Testis (tissue), 3 donors: Measurements from ENCODE around the gene RSRC2. TPM values are rescaled to one million over a fixed set of nuclear protein-coding genes. Genes with fewer than 3 reads are reported as not detected.

Experiments
- DNase-seq: peaks from one replicate; pipeline ENCODE4 v3.0.0-alpha.2; 2019
- H3K27ac ChIP-seq, 2 donors: fragments of 200-600 bp; sonication (generic); one replicate each; pipeline ENCODE4 v1.5.1; 2019
- H3K27me3 ChIP-seq: fragments of 200-600 bp; sonication (generic); one replicate; pipeline ENCODE4 v1.5.1; 2019
- H3K36me3 ChIP-seq: fragments of 200-600 bp; sonication (generic); one replicate; pipeline ENCODE4 v1.5.1; 2017; ENCODE audit warnings: low read depth; ENCODE audit errors: missing control alignments
- H3K4me1 ChIP-seq: fragments of 200-600 bp; sonication (generic); one replicate; pipeline ENCODE4 v1.5.1; 2019
- H3K4me3 ChIP-seq, 2 donors: fragments of 200-600 bp; sonication (generic); one replicate each; pipeline ENCODE4 v1.5.1; 2017 to 2019
- H3K9me3 ChIP-seq: fragments of 200-600 bp; sonication (generic); one replicate; pipeline ENCODE4 v1.5.1; 2017
- POLR2A ChIP-seq: fragments of 450-650 bp; IDR thresholded peaks from one replicate; pipeline ENCODE4 v1.6.1; 2017; ENCODE audit warnings: antibody characterized with exemption, mild to moderate bottlenecking, moderate library complexity
- whole genome bisulfite sequencing, 2 donors: methylation state at CpG; one replicate each; pipeline ENCODE4 v1.1.5; 2018; 5-methylcytosine and 5-hydroxymethylcytosine counted together
- intact Hi-C: fragments of 100-400 bp; cut with DNase I; formaldehyde crosslinking; loops from one replicate; pipeline ENCODE4 v1.15.1; 2023; ENCODE audit warnings: low total_unique reads
- polyA plus RNA-seq: library from polyadenylated mRNA; stranded (reverse); fragments of 350-450 nt; fragmentation: Illumina TruSeq; extraction: RNeasy Lipid Tissue Mini Kit (QIAGEN cat#74804); gene quantifications from one replicate; pipeline ENCODE4 v1.2.3, GENCODE V29; 2014; ENCODE audit warnings: low read depth, low replicate concordance; ENCODE audit not compliant: insufficient read depth
- total RNA-seq, 2 donors: library from RNA; depleted of rRNA; stranded (reverse); fragments of >200 nt; gene quantifications; one replicate each; pipeline ENCODE4 v1.2.3, GENCODE V29; 2016
- TF ChIP-seq, protein P1 (sequence below), 3 experiments: fragments of 450-650 bp in 2 of 3; fragments of 200-600 bp in 1 of 3; sonication (generic) in 1 of 3; IDR thresholded peaks; one replicate each; pipeline ENCODE4 v1.5.1; 2016 to 2019; ENCODE audit warnings: antibody characterized with exemption in 3 of 3, mild to moderate bottlenecking in 2 of 3, moderate library complexity in 1 of 3

The RSRC2 gene
- total and polyA plus RNA-seq, 3 donors from 2014 or later, result 50.7 to 133 (median 93.1) TPM

DNA sequence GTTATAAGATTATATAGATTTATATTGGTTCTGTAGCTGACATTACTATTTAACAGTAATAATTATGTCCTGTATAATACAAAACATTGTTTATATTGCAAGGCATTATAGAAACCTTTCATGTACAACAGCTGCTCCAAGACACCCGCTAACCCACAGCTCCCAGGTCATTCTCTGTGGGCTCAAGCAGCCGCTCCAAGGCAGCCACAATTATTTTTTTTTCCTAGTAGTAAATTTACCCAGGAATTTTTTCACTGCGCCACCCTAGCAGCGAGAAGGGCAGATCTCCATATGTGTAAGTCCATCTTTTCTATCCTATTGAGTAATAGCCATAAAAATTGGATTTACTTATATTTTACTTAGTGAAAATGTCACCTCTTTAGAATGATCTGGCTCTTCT, 36.6 kb upstream of the RSRC2 start:
- no peaks in the 10 kb centered on the region for H3K27me3 ChIP-seq
- H3K4me1 ChIP-seq, result no peaks in the 10 kb centered on the region
- no peak for TF ChIP-seq POLR2A
- TF ChIP-seq, protein P1, sequence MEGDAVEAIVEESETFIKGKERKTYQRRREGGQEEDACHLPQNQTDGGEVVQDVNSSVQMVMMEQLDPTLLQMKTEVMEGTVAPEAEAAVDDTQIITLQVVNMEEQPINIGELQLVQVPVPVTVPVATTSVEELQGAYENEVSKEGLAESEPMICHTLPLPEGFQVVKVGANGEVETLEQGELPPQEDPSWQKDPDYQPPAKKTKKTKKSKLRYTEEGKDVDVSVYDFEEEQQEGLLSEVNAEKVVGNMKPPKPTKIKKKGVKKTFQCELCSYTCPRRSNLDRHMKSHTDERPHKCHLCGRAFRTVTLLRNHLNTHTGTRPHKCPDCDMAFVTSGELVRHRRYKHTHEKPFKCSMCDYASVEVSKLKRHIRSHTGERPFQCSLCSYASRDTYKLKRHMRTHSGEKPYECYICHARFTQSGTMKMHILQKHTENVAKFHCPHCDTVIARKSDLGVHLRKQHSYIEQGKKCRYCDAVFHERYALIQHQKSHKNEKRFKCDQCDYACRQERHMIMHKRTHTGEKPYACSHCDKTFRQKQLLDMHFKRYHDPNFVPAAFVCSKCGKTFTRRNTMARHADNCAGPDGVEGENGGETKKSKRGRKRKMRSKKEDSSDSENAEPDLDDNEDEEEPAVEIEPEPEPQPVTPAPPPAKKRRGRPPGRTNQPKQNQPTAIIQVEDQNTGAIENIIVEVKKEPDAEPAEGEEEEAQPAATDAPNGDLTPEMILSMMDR (IDR thresholded peaks at IDR 0.05), result no peak
- intact Hi-C loops, result no loop called here
- no peak overlapping the region for H3K27ac ChIP-seq
- H3K4me3 ChIP-seq, result no peak overlapping the region
- DNase-seq, result no peak
- no peaks in the 10 kb centered on the region for H3K36me3 ChIP-seq
- no peaks in the 10 kb centered on the region for H3K9me3 ChIP-seq
- 79 to 98% methylated on average over 4 of the region's 4 CpGs for WGBS, 2 donors

DNA sequence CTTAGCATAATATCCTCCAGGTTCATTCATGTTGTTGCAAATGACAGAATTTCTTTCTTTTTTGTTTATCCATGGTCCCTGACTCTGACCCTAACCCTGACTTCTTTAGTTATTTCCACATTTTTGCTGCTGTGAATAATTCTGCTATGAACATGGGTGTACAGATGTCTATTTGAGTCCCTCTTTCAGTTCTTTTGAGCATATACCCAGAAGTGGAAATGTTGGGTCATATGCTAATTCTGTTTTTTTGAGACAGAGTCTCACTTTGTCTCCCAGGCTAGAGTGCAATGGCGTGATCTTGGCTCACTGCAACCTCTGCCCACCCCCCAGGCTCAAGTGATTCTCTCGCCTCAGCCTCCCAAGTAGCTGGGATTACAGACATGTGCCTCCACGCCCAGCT, 33.4 kb upstream of the RSRC2 start:
- no peaks in the 10 kb centered on the region for H3K4me1 ChIP-seq
- H3K4me3 ChIP-seq, result no peak overlapping the region
- TF ChIP-seq, protein P1 (IDR thresholded peaks at IDR 0.05), result no peak
- no peak for TF ChIP-seq POLR2A
- DNase-seq, result no peak
- no peaks in the 10 kb centered on the region for H3K36me3 ChIP-seq
- H3K9me3 ChIP-seq, result no peaks in the 10 kb centered on the region
- H3K27ac ChIP-seq, result no peak overlapping the region
- H3K27me3 ChIP-seq, result no peaks in the 10 kb centered on the region
- WGBS, 2 donors, result 95 to 96% methylated on average over 3 of the region's 3 CpGs
- intact Hi-C loops, result no loop called here

DNA sequence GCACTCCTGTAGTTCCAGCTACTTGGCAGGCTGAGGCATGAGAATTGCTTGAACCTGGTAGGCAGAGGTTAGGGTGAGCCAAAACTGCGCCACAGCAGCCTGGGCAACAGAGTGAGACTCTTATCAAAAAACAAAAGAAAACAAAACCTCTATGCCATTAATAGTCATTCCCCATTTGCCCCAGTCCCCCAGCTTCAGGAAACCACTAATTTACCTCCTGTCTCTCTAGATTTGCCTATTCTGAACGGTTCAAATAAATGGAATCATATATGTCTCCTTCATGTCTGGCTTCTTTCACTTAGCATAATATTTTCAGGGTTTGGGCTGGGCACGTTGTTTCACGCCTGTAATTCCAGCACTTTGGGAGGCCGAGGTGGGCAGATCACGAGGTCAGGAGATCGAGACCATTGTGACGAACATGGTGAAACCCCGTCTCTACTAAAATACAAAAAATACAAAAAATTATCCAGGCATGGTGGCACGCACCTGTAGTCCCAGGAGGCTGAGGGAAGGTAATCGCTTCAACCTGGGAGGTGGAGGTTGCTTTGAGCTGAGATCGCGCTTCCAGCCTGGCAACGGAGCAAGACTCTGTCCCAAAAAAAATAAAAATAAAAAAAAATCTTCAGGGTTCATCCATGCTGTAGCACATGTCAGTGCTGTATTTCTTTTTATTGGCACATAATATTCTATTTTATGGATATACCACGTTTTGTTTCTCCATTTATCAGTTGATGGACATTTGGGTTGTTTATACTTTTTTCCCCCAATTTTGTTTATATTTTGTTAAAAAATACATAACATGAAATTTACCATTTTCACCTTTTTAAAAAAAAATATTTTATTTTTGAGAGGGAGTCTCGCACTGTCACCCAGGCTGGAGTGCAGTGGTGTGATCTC, 32.3 kb upstream of the RSRC2 start:
- H3K36me3 ChIP-seq, result no peaks in the 10 kb centered on the region
- WGBS, 2 donors, result 94 to 97% methylated on average over 16 of the region's 16 CpGs
- TF ChIP-seq POLR2A, result no peak
- TF ChIP-seq, protein P1 (IDR thresholded peaks at IDR 0.05), result no peak
- DNase-seq, result no peak
- H3K27me3 ChIP-seq, result no peaks in the 10 kb centered on the region
- intact Hi-C loops, result no loop called here
- no peak overlapping the region for H3K27ac ChIP-seq
- H3K9me3 ChIP-seq, result no peaks in the 10 kb centered on the region
- H3K4me1 ChIP-seq, result no peaks in the 10 kb centered on the region
- H3K4me3 ChIP-seq, result no peak overlapping the region

DNA sequence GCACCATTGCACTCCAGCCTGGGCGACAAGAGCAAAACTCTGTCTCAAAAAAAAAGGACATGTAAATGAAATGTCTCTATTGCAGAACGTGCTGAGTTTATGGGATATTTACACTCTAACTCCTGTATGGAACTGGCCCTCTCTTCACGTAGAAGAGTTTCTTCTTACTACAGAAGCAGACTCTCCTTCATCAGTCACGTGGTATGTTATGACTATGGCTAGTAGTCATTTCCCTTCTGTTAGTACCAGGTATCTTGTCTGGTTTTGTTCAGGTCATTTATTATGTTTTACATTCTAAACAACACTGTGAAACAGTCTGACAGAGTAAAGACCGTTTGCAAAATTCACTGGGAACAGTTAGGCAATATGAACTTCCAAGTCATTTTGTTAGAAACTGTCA, 20.6 kb upstream of the RSRC2 start:
- DNase-seq, result no peak
- TF ChIP-seq POLR2A, result no peak
- TF ChIP-seq, protein P1 (IDR thresholded peaks at IDR 0.05), result no peak
- Histone ChIP-seq H3K4me3 (no peak overlapping the region), H3K36me3 (no peaks in the 10 kb centered on the region), H3K9me3 (no peaks in the 10 kb centered on the region), H3K27ac (no peak overlapping the region), H3K27me3 (no peaks in the 10 kb centered on the region), H3K4me1 (no peaks in the 10 kb centered on the region)
- 85 to 88% methylated on average over 5 of the region's 5 CpGs for WGBS, 2 donors
- intact Hi-C loops, result no loop called here

DNA sequence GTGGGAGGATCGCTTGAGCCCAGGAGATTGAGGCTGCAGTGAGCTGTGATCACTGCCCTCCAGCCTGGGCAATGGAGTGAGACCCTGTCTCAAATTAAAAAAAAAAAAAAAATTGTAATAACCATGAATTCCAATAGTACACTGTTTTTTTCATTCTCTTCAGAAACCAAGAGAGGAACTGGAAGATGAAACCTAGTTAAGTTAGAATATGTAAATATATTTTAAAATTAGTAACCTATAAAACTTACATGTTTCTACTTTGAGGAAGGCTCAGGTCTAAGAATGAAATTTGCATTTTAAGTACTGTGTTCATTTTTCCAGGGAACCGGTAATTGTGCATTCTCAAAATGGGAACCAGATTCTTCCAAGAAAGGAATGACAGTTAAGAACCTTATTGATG, 19.1 kb upstream of the RSRC2 start:
- H3K4me3 ChIP-seq, result no peak overlapping the region
- H3K27ac ChIP-seq, result no peak overlapping the region
- DNase-seq, result no peak
- H3K4me1 ChIP-seq, result no peaks in the 10 kb centered on the region
- WGBS, 2 donors, result 98 to 99% methylated on average over 2 of the region's 2 CpGs
- no peaks in the 10 kb centered on the region for H3K27me3 ChIP-seq
- no peak for TF ChIP-seq POLR2A
- TF ChIP-seq, protein P1 (IDR thresholded peaks at IDR 0.05), result no peak
- intact Hi-C loops, result no loop called here
- H3K36me3 ChIP-seq, result no peaks in the 10 kb centered on the region
- no peaks in the 10 kb centered on the region for H3K9me3 ChIP-seq
